Measurements from ENCODE around the gene EZH1.

Gene EZH1

GRCh38 chr17:42673885-42674754 is 70.7 kb downstream of the EZH1 start:
- peak; percentile 62 for DNase-seq (ENCODE audit: low read depth, low spot score)
- TF ChIP-seq CTCF (IDR thresholded peaks at IDR 0.05; ENCODE audit: low read depth, low read length) = peak; percentile 68
- in situ Hi-C loops (cut with HindIII; ENCODE audit: low sequenced_read_pairs) = no loop called here
- peak overlapping the region; percentile 81 for H3K4me3 ChIP-seq (ENCODE audit: low read depth, low read length)

GRCh38 chr17:42673266-42673884 is 71.5 kb downstream of the EZH1 start:
- DNase-seq (ENCODE audit: low read depth, low spot score) = no peak
- TF ChIP-seq CTCF (IDR thresholded peaks at IDR 0.05; ENCODE audit: low read depth, low read length) = no peak
- H3K4me3 ChIP-seq (ENCODE audit: low read depth, low read length) = no peak overlapping the region
- in situ Hi-C loops (cut with HindIII; ENCODE audit: low sequenced_read_pairs) = no loop called here

- H3K4me3 ChIP-seq (ENCODE audit: low read depth, low read length) = no peak overlapping the region
- DNase-seq (ENCODE audit: low read depth, low spot score) = no peak
- TF ChIP-seq CTCF (IDR thresholded peaks at IDR 0.05; ENCODE audit: low read depth, low read length) = no peak
- in situ Hi-C loops (cut with HindIII; ENCODE audit: low sequenced_read_pairs) = no loop called here
Measured at GRCh38 chr17:42672038-42672437, 72.8 kb downstream of the EZH1 start.

DNA sequence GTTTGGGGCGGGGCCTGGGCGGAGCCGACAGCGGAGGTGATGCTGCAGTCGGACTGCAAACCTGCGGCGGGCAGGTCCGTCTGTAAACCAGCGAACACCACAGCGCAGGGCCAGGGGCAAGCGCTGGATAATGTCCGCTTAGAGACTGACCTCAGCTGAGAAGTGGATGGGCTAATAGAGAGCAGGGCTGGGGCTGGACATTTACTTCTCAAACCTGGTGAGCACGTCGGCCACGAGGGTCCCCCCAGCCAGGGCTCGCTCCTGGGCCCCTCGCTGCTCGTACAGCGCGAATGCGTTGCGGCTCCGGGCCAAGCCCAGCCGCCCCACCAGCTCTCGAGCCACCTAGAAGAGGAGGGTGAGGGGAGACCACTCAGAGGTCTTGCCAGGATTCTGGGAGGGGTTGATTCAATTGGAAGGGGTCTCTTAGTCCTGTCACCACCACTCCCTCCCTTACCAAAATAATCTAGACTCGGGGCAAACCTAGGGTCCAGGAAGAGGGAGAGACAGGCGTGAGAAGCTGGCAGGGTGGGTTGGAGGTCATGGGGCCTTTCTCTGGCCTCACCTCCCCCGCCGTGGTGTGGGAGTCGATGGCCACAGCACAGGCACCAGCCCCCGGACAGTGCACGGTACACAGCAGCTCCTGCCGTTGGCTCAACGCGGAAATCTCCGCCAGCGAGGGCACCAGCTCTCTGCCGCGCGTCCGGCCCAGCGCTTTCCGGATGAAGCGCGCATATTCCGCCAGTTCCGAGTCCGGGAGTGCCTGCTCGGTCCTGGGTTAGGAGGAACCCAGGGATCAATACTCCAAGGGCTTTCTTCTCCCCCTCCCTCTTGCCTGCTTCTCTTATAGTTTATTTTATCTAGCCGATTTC is 73.8 kb downstream of the EZH1 start:
- no peak for TF ChIP-seq CTCF (IDR thresholded peaks at IDR 0.05; ENCODE audit: low read depth, low read length)
- DNase-seq (ENCODE audit: low read depth, low spot score) = no peak
- in situ Hi-C loops (cut with HindIII; ENCODE audit: low sequenced_read_pairs) = no loop called here
- H3K4me3 ChIP-seq (ENCODE audit: low read depth, low read length) = no peak overlapping the region

DNA sequence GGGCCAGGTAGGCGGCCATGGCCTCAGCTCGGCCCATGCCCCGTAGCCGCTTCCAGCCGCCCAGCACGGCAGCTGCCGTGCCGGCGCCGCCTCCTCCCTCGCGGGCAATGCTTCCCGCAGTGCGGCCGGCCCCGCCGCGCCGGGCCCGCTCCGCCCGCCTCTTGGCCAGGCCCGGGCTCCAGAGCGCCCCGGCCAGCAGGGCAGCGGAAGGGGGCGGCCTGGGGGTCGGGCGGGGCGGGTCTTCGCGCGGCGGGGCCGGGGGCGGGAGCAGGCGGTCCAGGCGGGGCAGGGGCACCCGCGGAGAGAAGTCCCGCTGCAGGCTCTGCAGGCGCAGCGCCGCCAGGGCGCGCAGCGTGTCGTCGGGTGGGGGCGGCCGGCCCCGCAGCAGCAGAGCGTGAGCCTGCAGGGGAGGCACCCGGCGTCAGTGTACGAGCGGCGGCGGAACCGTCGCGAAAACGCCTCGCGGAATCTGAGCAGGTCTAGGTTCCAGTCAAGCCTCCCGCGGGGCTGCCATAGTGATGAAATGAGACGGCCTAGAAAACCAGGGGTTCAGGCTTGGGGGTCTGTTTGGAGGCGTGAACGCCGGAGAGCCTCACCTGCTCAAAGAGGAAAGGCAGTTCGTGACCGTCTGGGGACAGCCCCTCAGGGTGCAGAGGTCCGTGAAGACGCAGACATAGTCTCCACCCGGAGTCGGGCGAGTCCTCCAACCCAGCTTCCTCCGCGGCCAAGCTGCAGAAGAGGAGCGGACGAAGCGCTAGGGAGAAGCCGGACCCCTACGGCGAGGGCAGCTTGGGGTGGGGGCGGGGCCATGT is 74.7 kb downstream of the EZH1 start:
- H3K4me3 ChIP-seq (ENCODE audit: low read depth, low read length) = no peak overlapping the region
- in situ Hi-C loops (cut with HindIII; ENCODE audit: low sequenced_read_pairs) = no loop called here
- DNase-seq (ENCODE audit: low read depth, low spot score) = no peak
- TF ChIP-seq CTCF (IDR thresholded peaks at IDR 0.05; ENCODE audit: low read depth, low read length) = no peak

GRCh38 chr17:42669705-42669976 is 75.2 kb downstream of the EZH1 start:
- no peak for TF ChIP-seq CTCF (IDR thresholded peaks at IDR 0.05; ENCODE audit: low read depth, low read length)
- H3K4me3 ChIP-seq (ENCODE audit: low read depth, low read length) = no peak overlapping the region
- no peak for DNase-seq (ENCODE audit: low read depth, low spot score)
- in situ Hi-C loops (cut with HindIII; ENCODE audit: low sequenced_read_pairs) = no loop called here
